ENCODE measurements around the gene GPR132.
"Not testable (repeated sequence)": the region's sequence is repeated elsewhere in the genome, so short reads cannot be mapped to it uniquely, and the experiment has no call there.

Gene GPR132

DNA sequence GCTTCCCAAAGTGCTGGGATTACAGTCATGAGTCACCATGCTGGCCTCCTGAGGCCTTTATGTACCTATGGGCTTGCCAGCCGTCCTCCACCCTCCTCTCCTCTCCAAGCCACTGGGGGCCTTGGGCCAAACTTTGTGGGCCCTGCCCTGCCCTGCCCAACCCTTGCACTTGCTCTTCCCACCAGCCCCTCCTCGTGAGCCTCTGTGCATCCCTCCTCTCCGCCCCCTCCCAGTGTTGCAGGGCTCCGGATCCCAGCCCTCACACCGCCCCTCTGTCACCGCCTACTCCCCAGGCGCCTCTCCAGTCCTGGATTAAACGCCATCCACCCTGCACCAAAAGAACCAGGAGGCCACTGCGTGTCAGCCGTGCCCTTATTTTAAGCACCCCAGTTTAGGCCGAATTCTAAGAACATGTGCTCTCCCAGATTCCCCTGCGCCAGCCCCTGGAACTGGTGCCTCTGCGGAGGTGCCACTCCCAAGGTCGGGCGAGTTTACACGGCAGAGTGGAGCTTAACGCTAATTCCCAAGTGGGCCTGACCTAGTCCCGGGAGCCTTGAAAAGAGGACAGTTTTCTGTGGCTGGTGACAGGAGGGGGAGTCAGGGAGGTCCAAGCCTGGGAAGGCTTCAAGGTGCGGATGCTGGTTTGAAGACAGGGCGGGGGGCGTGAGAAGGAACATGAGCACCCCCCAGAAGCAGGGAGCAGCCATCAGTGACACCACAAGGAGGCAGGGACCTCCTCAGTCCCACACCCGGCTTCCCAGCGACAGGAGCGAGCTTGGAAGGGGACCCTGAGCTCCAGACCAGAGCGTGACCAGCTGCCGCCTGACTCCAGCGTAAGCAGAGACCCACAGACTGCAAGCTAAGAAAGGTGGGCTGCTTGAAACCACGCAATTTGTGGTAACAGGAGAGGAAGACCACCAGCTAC, 23.1 kb downstream of the GPR132 start:
- no peak for DNase-seq (ENCODE audit: low spot score)

DNA sequence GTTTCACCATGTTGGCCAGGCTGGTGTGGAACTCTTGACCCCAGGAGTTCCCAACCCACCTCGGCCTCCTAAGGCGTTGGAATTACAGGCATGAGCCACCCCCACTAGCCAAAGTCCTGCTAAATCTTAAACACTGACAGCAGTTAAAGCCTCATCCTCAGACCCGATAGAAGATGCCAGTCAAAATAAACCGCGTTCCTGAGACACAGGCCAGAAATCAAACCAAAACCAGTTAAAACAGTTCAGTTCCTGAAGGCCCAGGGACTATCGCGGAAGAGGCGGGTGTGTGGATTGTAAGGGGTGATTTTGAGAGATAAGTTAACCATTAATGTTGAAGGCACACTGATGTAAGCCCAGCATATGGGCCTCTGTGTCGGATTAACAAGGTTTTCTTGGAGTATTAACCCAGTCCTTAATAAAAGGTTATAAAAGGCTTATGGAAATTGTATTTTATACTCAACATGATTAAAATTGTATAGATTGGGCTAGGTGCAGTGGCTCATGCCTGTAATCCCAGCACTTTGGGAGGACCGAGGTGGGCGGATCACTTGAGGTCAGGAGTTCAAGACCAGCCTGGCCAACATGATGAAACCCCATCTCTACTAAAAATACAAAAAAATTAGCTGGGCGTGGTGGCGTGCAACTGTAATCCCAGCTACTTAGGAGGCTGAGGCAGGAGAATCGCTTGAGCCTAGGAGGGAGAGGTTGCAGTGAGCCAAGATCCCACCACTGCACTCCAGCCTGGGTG, 25.6 kb downstream of the GPR132 start:
- DNase-seq (ENCODE audit: low spot score): no peak

DNA sequence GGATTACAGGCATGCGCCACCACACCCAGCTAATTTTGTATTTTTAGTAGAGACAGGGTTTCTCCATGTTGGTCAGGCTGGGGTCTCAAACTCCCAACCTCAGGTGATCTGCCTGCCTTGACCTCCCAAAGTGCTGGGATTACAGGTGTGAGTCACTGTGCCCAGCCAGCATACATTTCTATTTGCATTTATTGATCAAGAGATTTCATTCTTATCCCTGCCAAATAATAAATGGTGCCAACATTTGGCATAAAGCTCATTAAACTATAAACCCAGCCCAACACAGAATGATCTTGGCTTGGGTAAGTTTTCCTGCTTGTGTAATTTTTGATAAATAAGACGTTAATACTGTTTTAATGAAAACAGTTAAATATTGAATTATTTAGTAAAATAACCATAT, 29.6 kb downstream of the GPR132 start:
- DNase-seq (ENCODE audit: low spot score): not testable (repeated sequence)

DNA sequence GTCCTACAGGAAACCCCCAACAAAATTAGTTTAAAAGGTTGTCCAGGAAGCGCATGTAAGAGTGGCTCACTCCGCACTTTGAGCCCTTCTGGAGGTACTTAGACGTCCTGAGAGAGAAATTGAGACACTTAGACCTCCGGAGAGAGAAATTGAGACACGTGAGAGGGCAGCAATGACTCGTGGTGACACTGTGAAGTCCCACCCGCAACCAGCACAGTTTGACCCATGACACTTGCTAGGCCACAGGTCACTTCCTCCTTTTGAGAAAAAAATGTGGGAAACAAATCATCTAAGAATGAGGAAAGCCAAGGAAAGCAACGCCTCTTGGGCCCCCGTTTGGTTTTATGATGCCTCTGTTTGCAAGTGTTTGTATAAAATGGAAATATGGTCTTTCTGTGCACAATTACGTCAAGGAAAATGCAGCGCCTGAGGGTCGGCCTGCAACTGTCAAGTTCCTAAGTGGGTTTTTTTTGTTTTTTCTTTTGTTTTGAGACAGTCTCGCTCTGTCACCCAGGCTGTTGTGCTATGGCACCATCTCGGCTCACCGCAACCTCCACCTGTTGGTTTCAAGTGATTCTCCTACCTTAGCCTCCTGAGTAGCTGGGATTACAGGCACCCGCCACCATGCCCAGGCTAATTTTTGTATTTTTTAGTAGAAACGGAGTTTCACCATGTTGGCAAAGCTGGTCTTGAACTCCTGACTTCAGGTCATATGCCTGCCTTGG, 30.8 kb downstream of the GPR132 start:
- DNase-seq (ENCODE audit: low spot score): no peak

DNA sequence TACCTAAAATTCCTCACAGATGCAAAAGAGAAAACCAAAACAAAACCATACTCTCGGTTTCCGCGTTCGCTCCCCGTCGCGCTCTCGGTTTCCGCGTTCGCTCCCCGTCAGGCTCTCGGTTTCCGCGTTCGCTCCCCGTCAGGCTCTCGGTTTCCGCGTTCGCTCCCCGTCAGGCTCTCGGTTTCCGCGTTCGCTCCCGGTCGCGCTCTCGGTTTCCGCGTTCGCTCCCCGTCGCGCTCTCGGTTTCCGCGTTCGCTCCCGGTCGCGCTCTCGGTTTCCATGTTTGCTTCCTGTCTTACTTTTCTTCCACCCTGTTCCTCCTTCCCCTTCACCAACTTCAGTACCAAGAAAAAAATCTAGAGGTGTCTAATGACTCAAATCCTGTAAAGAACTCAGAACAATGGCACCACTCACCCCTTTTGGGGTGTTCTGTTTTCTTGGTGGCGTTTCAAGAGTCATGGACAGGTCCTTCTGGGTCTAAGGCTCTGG, 31.8 kb downstream of the GPR132 start:
- DNase-seq (ENCODE audit: low spot score): not testable (repeated sequence)

DNA sequence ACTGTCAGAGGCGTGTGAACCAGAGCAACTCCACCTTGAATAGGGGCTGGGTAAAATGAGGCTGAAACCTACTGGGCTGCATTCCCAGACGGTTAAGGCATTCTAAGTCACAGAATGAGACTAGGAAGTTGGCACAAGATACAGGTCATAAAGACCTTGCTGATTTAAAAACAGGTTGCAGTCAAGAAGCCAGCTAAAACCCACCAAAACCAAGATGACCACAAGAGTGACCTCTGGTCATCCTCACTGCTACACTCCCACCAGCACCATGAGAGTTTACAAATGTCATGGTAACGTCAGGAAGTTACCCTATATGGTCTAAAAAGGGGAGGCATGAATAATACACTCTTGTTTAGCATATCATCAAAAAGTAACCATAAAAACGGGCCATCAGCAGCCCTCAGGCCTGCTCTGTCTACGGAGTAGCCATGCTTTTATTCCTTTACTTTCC, 32.8 kb downstream of the GPR132 start:
- DNase-seq (ENCODE audit: low spot score): not testable (repeated sequence)

DNA sequence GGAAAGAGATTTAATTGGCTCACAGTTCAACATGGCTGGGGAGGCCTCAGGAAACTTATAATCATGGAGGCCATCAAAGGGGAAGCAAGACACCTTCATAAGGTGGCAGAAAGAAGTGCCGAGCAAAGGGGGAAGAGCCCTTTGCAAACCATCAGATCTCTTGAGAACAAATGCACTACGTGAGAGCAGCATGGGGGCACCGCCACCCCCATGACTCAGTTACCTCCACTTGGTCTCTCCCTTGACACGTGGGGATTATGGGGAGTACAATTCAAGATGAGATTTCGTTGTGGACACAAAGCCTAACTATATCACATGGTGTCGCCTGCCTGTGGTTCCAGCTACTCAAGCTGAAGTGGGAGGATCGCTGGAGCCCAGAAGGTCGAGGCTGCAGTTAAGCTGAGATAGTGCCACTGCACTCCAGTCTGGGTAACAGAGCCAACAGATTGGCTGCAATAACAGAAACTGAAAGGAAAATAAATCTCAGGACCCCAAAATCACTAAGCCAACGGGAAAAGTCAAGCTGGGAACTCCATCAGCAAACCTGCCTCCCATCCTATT, 34.3 kb downstream of the GPR132 start:
- DNase-seq (ENCODE audit: low spot score): no peak

DNA sequence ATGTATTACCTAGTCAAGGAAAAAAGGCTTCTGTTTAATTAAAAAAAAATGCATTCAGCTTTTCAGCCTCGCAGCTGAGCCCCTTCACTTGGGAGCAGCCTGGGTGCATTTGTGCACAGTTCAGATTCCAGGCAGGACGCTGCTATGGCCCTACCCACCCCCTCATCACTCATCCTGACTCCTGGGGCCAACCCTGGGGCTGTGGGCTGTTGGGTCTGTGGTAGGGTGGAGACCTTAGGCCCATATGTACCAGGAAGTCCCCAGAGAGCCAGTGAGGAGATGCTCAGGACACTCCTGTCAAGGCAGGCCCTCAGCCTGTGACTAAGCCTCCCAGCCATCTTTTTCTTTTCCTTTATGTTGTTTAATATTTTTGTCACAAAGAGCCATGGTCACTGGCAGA, 35.0 kb downstream of the GPR132 start:
- DNase-seq (ENCODE audit: low spot score): no peak

DNA sequence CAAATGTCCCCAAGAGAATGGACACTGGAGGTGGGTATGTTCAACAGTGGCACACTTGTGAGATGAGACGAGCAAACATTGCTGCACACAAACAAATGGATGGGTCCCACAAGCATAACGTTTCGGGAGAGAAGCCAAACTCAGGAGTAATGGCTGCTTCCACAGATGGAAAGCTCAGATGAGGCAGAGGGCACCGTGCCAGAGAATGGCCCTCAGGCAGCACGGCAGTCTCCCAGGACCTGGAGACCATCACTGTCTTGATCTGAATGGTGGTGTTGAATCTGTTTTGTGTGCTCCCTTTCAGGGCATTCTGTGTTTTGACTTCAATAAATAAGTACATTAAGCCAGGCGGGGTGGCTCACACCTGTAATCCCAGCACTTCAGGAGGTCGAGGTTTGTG, 35.8 kb downstream of the GPR132 start:
- no peak for DNase-seq (ENCODE audit: low spot score)

DNA sequence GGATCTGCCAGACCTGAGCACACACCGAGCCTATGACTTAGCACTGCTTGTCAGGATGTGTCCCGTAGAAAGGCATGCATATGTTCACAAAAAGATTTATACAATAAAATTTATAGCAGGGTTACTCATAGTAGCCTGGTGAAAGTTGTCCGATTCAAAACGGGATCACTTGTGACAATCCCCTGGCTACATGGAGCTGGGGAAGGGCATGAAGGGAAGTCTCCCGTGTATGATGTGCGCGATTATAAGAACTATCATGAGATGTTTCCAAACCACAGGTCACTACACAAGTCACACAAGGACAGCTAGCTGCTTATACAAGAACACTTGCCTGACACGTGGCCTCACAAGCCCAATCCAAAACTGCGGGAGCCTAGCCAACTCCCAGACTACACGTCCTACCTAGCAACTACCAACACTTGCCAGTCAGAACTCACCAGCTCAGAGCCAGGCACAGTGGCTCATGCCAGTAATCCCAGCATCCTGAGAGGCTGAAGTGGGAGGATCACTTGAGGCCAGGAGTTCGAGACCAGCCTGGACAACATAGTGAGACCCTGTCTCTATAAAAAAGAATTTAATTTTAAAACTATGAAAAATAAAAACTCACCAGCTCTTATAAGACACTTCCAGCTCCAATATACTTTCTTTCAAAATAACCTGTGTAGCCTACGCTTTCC, 36.8 kb downstream of the GPR132 start:
- no peak for DNase-seq (ENCODE audit: low spot score)

DNA sequence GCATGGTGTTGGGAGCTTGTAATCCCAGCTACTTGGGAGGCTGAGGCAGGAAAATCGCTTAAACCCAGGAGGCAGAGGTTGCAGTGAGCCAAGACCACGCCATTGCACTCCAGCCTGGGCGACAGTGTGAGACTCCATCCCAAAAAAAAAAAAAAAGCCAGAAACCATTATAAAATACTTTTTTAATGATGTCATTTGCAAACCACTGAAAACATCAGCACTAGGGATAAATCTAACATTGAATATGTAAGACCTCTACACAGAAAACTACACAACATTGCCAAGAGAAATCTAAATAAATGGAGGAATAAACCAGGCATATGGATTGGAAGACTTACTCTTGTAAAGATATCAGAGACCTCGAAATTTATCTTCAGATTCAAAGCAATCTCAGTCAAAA, 37.5 kb downstream of the GPR132 start:
- not testable (repeated sequence) for DNase-seq (ENCODE audit: low spot score)

DNA sequence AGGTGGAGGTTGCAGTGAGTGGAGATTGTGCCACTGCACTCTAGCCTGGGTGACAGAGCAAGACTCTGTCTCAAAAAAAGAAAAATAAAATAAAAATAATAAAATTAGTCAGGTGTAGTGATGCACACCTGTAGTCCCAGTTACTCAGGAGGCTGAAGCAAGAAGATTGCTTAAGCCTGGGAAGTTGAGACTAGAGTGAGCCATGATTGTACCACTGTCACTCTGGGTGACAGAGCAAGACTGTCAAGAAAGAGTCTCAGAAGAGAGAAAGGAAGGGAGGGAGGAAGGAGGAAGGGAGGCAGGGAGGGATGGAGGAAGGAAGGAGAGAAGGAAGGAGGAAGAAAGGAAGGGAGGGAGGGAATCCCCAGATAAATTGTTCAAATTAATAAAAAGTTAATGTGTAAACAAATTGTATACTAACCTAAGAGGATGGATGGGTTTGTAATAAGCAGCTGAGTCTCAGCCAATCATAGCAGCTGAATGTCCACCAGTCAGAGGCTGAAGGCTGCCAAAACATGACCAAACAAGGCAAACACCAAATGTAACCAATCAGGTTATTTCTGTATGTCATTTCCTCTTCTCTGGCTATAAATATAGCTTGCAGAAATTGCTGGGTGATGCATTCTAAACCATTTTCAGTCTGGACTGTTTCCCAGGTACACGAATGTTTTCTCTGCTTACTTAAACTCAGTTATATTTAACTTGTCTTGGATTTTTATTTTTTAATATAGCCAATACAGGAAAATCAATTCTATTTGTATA, 38.2 kb downstream of the GPR132 start:
- no peak for DNase-seq (ENCODE audit: low spot score)

DNA sequence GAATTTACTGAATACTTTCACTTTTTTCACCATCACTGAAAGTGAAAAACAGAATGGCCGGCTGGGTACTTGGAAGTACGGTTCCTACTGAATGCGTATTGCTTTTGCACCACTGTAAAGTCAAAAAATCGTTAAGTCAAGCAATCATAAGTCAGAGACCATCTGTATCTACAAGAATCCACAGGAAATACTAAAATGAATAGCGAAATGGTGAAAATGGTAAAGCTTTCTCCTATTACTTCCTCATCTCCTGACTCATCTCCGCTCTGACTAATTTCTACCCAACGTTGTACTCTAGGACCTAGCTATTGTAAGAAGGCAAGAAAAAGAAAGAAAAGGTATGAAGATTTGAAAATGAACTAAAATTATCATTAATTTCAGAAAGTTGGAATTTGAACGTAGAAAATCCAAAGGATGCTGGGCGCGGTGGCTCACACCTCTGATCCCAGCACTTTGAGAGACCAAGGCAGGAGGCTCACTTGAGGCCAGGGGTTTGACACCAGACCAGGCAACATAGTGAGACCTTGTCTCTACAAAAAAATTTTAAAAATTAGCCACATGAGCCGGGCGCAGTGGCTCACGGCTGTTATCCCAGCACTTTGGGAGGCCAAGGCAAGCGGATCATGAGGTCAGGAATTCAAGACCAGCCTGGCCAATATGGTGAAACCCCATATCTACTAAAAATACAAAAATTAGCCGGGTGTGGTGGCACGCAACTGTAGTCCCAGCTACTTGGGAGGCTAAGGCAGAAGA, 39.0 kb downstream of the GPR132 start:
- DNase-seq (ENCODE audit: low spot score): peak; percentile 25

DNA sequence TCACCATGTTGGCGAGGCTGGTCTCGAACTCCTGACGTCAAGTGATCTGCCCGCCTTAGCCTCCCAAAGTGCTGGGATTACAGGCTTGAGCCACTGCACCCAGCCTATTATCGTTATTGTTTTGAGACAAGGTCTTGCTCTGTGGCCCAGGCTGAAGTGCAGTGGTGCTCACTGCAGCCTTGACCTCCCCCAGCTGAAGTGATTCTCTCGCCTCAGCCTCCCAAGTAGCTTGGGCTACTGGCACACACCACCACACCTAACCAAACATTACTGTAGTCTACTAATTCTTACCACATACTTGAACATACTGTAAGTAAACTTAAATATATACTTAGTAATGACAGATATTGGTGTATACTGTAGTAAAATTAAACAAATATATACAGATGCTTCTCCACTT, 39.8 kb downstream of the GPR132 start:
- DNase-seq (ENCODE audit: low spot score): no peak

DNA sequence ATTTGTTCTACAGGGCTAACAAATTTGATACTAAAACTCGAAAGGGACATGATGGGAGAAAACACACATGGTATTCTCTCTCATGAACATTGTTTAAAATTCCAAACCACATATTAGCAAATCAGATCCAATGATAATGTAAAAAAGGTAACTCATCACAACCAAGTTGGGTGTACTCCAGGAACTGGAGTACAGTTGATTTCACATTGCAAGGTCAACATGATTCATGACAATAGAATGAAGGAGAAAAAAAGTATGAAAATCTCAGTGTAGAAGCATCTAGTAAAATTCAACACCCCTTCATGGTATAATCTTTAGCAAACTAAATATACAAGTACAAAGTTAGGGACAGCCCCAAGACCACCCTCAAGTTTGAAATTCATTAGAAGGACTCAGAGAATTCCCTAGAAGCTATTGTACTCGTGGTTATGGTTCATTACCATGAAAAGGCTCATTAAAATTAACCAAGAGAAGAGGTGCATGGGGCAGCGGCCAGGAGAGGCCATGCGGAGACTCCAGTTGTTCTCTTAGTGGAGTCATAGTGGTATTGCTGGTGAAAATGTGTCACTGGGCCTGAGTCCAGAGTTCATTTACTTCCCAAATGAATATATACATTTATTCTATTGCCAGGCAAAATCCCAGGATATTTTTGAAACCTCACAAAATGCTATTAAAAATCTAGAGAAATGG, 41.3 kb downstream of the GPR132 start:
- no peak for DNase-seq (ENCODE audit: low spot score)

DNA sequence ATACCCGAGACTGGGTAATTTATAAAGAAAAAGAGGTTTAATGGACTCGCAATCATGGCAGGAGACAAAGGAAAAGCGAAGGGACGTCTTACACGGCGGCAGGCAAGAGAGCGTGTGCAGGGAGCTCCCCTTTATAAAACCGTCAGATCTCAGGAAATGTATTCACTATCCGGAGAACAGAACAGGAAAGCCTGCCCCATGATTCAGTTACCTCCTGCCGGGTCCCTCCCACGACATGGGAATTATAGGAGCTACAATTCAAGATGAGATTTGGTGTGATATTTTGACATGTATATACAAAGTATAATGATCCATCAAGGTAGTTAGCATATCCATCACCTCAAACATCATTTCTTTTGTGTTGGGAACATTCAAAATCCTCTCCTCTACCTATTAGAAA, 42.1 kb downstream of the GPR132 start:
- no peak for DNase-seq (ENCODE audit: low spot score)

DNA sequence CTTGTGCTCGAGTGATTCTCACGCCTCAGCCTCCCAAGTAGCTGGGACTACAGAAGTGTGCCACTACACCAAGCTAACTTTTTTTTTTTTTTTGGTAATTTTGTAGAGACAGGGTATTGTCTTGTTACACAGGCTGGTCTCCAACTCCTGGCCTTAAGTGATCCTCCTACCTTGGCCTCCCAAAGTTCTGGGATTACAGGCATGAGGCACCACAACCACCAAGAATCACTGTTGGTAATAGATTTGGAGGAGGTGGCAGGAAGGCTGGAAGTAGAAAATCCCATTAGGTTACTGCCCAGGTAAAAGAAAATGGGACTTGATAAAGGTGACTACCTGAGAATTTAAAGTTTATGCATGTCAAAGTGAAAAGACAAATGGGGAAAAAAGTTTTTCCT, 43.0 kb downstream of the GPR132 start:
- DNase-seq (ENCODE audit: low spot score): no peak

DNA sequence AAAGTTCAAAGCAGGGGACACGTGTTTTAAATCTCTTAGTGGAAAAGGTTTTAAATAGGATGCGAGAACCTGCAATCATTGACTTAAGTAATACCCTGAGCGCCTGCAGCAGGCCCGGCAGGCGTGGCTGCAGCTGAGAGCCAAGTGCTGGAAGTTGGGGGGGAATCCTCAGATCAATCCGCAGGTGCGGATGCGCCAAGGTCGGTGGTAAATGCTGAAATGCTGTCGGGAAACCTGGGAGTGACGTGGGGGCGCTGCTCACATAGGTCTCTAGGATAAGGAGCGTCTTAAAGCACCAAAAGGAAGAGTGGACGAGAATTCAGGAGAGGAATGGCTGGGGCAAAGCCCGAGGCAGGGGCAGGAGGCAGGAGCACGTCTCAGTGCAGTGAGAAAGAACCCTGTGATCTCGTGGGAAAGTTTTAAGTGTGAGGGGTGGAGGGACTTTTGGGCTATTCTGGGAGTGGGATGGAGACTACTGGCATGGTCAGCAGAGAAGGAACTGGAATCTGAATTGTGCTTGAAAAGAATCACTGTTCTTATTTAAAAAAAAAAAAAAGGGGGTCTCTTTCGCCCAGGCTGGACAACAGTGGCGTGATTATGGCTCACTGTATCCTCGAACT, 43.5 kb downstream of the GPR132 start:
- DNase-seq (ENCODE audit: low spot score): peak; percentile 26

Data from CD4-positive, alpha-beta T cell treated with Interleukin-6 at 100 ng/mL for 8 hours (primary cell).